SK-N-SH treated with all-trans-retinoic acid at 6 μM for 48 hours (cell line): ENCODE measurements around the gene TWF2.

ENCODE experiments used
- ATAC-seq: fragments of 200-7000 bp; cut with Tn5 transposase; 3 replicates; pipeline ENCODE4 v1.9.1; 2020; ENCODE audit warnings: mild to moderate bottlenecking, moderate library complexity
- ARNTL ChIP-seq: fragments of 450-650 bp; formaldehyde crosslinking; IDR thresholded peaks from 2 replicates; pipeline ENCODE4 v1.5.0; 2020; ENCODE audit warnings: low read depth, mild to moderate bottlenecking, moderate library complexity, borderline replicate concordance
- ESRRG ChIP-seq: fragments of 250-450 bp; sonication (Bioruptor Pico); IDR thresholded peaks from 2 replicates; pipeline ENCODE4 v1.6.1; 2021; ENCODE audit warnings: mild to moderate bottlenecking
- GLIS3 ChIP-seq: fragments of 250-450 bp; sonication (Bioruptor Pico); IDR thresholded peaks from 2 replicates; pipeline ENCODE4 v1.5.0; 2020; ENCODE audit warnings: mild to moderate bottlenecking, moderate library complexity
- ISL1 ChIP-seq: fragments of 250-450 bp; sonication (Bioruptor Pico); IDR thresholded peaks from 2 replicates; pipeline ENCODE4 v2.1.2; 2022; ENCODE audit warnings: mild to moderate bottlenecking, moderate library complexity
- OSR1 ChIP-seq: fragments of 250-450 bp; sonication (Bioruptor Pico); IDR thresholded peaks from 2 replicates; pipeline ENCODE4 v1.8.0; 2022; ENCODE audit warnings: moderate library complexity, mild to moderate bottlenecking, inconsistent platforms
- PPARA ChIP-seq: fragments of 250-450 bp; sonication (Bioruptor Pico); IDR thresholded peaks from 2 replicates; pipeline ENCODE4 v1.5.0; 2020; ENCODE audit warnings: mild to moderate bottlenecking, borderline replicate concordance
- RARB ChIP-seq: fragments of 250-450 bp; sonication (Bioruptor Pico); IDR thresholded peaks from 2 replicates; pipeline ENCODE4 v1.8.0; 2021; ENCODE audit warnings: mild to moderate bottlenecking, moderate library complexity
- SNAI2 ChIP-seq: fragments of 250-450 bp; sonication (Bioruptor Pico); IDR thresholded peaks from 2 replicates; pipeline ENCODE4 v1.5.0; 2020; ENCODE audit warnings: mild to moderate bottlenecking, moderate library complexity
- TOX ChIP-seq: fragments of 250-450 bp; sonication (Bioruptor Pico); IDR thresholded peaks from 2 replicates; pipeline ENCODE4 v1.8.0; 2021; ENCODE audit warnings: mild to moderate bottlenecking, moderate library complexity, borderline replicate concordance
- ZC3H10 ChIP-seq: fragments of 250-450 bp; sonication (Bioruptor Pico); IDR thresholded peaks from 2 replicates; pipeline ENCODE4 v1.5.1; 2021; ENCODE audit warnings: mild to moderate bottlenecking, moderate library complexity
- ZFP30 ChIP-seq: fragments of 450-650 bp; formaldehyde crosslinking; IDR thresholded peaks from 2 replicates; pipeline ENCODE4 v1.5.0; 2022; ENCODE audit warnings: mild to moderate bottlenecking, moderate library complexity
- ZNF565 ChIP-seq: fragments of 450-650 bp; formaldehyde crosslinking; conservative IDR thresholded peaks from 2 replicates; pipeline ENCODE4 v1.5.0; 2020; ENCODE audit warnings: low read depth, mild to moderate bottlenecking, moderate library complexity
- ZNF70 ChIP-seq: fragments of 450-650 bp; formaldehyde crosslinking; IDR thresholded peaks from 2 replicates; pipeline ENCODE4 v1.5.0; 2020; ENCODE audit warnings: mild to moderate bottlenecking, moderate library complexity
- ZNF8 ChIP-seq: fragments of 450-650 bp; formaldehyde crosslinking; IDR thresholded peaks from 2 replicates; pipeline ENCODE4 v1.5.0; 2020; ENCODE audit warnings: mild to moderate bottlenecking, moderate library complexity
- TF ChIP-seq, protein P1 (sequence below): fragments of 250-450 bp; sonication (Bioruptor Pico); IDR thresholded peaks from 2 replicates; pipeline ENCODE4 v1.5.0; 2020; ENCODE audit warnings: mild to moderate bottlenecking, moderate library complexity
- TF ChIP-seq, protein P2 (sequence below): fragments of 250-450 bp; sonication (Bioruptor Pico); IDR thresholded peaks from 2 replicates; pipeline ENCODE4 v1.8.0; 2020; ENCODE audit warnings: mild to moderate bottlenecking, moderate library complexity, borderline replicate concordance
- TF ChIP-seq, protein P3 (sequence below): fragments of 250-450 bp; sonication (Bioruptor Pico); IDR thresholded peaks from 2 replicates; pipeline ENCODE4 v1.5.1; 2020; ENCODE audit warnings: low read depth, mild to moderate bottlenecking, moderate library complexity
- TF ChIP-seq, protein P4 (sequence below): fragments of 250-450 bp; sonication (Bioruptor Pico); IDR thresholded peaks from 2 replicates; pipeline ENCODE4 v1.8.0; 2021; ENCODE audit warnings: low read depth, mild to moderate bottlenecking, moderate library complexity, borderline replicate concordance

Gene TWF2

DNA sequence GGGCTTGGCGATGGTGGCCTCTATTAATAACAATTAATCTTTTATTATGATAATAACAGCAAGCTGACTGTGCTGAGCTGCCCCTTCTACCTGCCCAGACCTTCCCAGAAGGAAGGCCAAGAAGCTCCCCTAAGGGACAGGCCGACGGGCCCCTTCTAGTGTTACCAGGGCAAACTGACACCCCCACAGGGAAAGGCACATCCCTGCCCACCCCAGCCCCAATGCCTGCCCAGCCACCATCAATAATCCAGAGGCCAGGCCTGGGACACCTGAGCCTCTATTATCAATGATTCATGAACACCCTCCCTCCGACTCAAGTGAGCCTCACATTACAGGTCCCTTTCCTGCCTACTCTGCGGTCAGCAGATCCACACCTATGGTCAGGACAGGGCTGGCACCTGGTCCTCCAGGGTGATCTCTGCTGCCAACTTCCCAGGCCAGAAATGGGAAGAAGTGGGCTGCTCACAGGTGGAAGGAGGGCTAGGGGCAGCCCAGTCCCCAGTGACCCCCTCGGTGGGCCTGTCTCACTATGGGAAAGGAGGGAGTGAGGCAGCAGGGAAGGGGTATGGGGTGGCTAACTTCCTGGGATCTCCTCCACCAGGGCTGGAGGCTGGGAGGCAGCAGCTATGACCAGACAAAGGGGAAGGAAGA, 1.8 kb downstream of the TWF2 start:
- ATAC-seq = no peak
- TF ChIP-seq, protein P1, sequence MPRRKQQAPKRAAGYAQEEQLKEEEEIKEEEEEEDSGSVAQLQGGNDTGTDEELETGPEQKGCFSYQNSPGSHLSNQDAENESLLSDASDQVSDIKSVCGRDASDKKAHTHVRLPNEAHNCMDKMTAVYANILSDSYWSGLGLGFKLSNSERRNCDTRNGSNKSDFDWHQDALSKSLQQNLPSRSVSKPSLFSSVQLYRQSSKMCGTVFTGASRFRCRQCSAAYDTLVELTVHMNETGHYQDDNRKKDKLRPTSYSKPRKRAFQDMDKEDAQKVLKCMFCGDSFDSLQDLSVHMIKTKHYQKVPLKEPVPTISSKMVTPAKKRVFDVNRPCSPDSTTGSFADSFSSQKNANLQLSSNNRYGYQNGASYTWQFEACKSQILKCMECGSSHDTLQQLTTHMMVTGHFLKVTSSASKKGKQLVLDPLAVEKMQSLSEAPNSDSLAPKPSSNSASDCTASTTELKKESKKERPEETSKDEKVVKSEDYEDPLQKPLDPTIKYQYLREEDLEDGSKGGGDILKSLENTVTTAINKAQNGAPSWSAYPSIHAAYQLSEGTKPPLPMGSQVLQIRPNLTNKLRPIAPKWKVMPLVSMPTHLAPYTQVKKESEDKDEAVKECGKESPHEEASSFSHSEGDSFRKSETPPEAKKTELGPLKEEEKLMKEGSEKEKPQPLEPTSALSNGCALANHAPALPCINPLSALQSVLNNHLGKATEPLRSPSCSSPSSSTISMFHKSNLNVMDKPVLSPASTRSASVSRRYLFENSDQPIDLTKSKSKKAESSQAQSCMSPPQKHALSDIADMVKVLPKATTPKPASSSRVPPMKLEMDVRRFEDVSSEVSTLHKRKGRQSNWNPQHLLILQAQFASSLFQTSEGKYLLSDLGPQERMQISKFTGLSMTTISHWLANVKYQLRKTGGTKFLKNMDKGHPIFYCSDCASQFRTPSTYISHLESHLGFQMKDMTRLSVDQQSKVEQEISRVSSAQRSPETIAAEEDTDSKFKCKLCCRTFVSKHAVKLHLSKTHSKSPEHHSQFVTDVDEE (CRISPR knock-in tag) = no peak
- no peak for TF ChIP-seq ESRRG
- TF ChIP-seq ZFP30 (CRISPR knock-in tag) = no peak
- TF ChIP-seq ZNF565 (CRISPR knock-in tag) = no peak
- TF ChIP-seq, protein P2, sequence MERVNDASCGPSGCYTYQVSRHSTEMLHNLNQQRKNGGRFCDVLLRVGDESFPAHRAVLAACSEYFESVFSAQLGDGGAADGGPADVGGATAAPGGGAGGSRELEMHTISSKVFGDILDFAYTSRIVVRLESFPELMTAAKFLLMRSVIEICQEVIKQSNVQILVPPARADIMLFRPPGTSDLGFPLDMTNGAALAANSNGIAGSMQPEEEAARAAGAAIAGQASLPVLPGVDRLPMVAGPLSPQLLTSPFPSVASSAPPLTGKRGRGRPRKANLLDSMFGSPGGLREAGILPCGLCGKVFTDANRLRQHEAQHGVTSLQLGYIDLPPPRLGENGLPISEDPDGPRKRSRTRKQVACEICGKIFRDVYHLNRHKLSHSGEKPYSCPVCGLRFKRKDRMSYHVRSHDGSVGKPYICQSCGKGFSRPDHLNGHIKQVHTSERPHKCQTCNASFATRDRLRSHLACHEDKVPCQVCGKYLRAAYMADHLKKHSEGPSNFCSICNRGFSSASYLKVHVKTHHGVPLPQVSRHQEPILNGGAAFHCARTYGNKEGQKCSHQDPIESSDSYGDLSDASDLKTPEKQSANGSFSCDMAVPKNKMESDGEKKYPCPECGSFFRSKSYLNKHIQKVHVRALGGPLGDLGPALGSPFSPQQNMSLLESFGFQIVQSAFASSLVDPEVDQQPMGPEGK (CRISPR knock-in tag) = no peak
- no peak for TF ChIP-seq ZC3H10 (CRISPR knock-in tag)
- TF ChIP-seq TOX (CRISPR knock-in tag) = no peak
- no peak for TF ChIP-seq ZNF8 (CRISPR knock-in tag)
- no peak for TF ChIP-seq ZNF70 (CRISPR knock-in tag)
- no peak for TF ChIP-seq ARNTL (CRISPR knock-in tag)
- TF ChIP-seq SNAI2 = no peak
- TF ChIP-seq OSR1 (CRISPR knock-in tag) = no peak
- TF ChIP-seq, protein P3, sequence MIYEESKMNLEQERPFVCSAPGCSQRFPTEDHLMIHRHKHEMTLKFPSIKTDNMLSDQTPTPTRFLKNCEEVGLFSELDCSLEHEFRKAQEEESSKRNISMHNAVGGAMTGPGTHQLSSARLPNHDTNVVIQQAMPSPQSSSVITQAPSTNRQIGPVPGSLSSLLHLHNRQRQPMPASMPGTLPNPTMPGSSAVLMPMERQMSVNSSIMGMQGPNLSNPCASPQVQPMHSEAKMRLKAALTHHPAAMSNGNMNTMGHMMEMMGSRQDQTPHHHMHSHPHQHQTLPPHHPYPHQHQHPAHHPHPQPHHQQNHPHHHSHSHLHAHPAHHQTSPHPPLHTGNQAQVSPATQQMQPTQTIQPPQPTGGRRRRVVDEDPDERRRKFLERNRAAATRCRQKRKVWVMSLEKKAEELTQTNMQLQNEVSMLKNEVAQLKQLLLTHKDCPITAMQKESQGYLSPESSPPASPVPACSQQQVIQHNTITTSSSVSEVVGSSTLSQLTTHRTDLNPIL (CRISPR knock-in tag) = no peak
- TF ChIP-seq, protein P4, sequence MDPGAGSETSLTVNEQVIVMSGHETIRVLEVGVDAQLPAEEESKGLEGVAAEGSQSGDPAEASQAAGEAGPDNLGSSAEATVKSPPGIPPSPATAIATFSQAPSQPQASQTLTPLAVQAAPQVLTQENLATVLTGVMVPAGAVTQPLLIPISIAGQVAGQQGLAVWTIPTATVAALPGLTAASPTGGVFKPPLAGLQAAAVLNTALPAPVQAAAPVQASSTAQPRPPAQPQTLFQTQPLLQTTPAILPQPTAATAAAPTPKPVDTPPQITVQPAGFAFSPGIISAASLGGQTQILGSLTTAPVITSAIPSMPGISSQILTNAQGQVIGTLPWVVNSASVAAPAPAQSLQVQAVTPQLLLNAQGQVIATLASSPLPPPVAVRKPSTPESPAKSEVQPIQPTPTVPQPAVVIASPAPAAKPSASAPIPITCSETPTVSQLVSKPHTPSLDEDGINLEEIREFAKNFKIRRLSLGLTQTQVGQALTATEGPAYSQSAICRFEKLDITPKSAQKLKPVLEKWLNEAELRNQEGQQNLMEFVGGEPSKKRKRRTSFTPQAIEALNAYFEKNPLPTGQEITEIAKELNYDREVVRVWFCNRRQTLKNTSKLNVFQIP (CRISPR knock-in tag) = no peak
- no peak for TF ChIP-seq PPARA (CRISPR knock-in tag)
- no peak for TF ChIP-seq ISL1 (CRISPR knock-in tag)
- TF ChIP-seq, all 23 proteins: peak for 0

DNA sequence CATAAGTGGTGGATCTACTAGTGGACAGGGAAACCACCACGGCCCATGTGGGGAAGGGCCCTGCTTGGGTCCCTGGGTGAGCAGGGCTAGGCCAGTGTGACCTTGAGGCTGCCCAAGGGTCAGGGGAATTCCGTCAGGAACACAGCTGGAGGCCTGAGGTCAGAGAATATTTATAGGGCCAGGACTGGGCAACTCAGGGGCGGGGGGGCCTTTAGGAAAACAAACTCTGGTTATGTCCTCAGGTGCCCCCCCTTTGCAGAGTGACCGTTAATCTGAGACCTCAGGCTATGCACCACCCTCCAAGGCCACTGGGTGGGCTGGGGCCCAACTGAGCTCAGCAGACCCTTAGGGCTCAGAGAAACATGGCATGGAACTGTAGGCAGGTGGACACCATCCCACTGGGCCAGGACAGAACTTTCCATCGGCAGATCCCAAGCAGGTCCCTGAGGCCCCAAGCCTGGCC, 2.5 kb downstream of the TWF2 start:
- ATAC-seq = no peak
- TF ChIP-seq GLIS3 (CRISPR knock-in tag) (no peak), PPARA (CRISPR knock-in tag) (no peak), ESRRG (no peak), TOX (CRISPR knock-in tag) (no peak)
- TF ChIP-seq, protein P2 (CRISPR knock-in tag) = no peak

DNA sequence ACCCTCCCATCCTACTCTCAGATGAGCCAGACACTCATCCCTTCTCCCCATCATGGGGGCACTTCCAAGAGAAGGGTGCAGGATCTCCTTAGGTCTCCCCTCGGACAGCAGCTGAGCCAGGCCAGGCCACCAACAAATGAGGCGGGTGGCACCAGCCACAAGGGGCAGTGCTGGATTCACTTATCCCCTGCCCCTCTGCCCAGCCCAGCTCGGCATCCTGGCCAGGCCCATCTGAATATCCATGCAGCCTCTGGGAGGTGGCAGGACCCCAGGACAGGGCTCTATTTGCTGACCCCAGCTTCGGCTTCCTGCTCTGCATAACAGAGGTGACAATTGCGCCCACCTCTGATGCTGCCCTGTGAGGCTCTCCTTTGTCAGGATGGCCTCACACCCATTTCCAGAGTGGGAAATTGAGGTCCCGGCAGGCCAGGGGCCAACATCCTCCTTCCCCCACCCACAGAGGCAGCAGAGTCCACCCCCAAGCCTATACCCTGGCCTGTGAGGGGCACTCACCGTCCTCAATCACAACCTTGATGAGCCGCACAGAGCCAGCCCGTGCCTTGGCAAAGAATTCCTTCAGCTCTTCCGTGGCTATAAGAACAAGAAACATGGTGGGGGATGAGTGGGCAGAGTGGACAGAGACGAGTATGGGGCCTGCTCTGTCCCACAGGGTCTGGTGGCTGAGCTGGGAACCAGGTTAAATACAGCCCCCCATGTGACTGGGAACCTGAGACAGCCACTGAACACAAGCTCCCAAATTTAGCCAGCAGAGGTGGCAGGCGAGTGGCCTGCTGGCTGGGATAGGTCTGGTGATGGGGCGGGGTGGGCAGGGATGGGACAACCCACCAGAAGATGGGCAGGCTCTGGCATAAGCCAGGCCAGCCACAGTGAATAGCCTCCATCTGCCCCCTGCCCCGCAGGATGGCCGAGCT, 4.2 kb downstream of the TWF2 start:
- no peak for ATAC-seq
- TF ChIP-seq ZNF8 (CRISPR knock-in tag) = no peak
- TF ChIP-seq, protein P4 (CRISPR knock-in tag) = no peak
- TF ChIP-seq RARB (CRISPR knock-in tag) = no peak
- TF ChIP-seq, protein P2 (CRISPR knock-in tag) = no peak
- no peak for TF ChIP-seq GLIS3 (CRISPR knock-in tag)
